ENCODE results near the gene TBX19.
A peak's percentile ranks its signal among the peaks of the same experiment; 100 is the strongest.
"Not testable (repeated sequence)": the region's sequence is repeated elsewhere in the genome, so short reads cannot be mapped to it uniquely, and the experiment has no call there.

TBX19 gene

DNA sequence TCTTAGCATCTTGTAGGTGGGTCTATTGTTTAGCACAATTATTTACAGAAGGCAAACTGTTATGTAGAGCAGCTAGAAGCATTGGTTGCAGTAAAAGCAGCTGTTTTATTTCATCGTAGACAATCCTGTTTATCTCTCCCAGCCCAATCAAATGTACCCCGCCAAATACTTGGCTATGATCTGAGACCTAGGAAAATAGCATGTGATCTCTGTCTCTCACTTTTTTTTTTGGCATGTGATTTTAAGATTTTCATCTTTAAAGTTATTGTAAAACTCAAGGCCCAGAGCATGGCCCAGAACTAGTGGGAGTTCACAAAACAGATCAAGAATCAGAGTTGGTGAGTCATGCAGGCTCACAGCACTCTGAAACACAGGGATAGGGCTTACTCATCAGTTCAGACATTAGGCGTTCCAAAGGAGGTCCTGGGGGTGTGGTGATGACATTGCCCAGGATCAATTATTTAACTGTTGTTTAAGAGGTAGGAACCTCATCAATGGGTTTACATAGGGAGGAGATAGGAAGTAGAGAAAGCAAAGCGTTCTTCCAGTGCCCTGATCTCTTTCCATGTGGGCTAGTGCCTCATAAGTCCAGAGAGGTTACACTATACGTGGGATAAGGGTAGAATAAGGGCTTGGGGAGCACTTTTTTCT is 40.2 kb downstream of the TBX19 start:
- no peak for DNase-seq (ENCODE audit: low spot score)

DNA sequence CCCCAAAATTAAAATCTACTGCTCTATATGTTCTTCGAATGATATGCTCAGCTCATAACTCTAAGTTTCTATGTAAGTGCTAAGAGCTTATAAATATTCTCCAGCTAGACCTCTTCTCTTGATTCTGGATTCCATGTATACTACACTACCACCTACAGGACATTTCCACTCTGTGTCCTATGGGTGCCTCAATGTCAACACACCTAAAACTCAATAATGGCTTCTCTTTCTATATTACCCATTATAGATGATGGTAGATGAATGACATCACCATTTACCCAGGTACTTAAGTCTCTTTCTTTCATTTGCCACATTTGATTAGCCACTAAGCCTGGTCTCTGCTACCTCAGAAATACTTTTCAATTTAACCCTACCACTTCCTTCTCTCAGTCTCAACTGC is 41.3 kb downstream of the TBX19 start:
- no peak for DNase-seq (ENCODE audit: low spot score)

DNA sequence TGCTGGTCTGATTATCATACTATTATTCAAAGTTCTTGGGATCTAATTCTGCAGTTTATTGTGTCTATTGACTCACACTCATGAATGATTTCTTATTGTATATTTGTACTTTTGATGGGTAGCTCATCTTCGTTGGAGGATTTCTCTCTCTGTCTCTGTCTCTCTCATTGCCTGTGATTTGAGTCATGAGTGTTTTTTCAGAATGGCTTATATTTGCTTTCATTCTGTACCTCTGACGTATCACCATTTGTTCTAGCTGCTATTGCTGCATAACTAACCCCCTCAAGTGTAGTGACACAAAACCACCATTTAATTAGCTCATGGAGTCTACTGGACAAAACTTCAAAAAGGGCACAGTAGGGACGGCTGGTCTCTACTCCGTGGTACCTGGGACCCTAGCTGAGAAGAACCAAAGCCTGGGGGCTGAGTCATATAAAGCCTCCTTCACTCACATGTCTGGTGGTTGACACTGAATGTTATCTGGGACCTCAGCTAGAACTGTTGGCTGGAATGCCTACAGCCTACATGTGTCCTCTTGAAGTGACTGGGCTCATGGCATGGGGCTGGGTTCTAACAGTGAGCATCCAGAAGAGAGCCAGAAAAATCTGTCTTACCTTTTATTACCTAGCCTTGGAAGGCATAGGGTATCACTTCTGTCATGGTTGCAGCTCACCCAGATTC is 44.2 kb downstream of the TBX19 start:
- no peak for DNase-seq (ENCODE audit: low spot score)

DNA sequence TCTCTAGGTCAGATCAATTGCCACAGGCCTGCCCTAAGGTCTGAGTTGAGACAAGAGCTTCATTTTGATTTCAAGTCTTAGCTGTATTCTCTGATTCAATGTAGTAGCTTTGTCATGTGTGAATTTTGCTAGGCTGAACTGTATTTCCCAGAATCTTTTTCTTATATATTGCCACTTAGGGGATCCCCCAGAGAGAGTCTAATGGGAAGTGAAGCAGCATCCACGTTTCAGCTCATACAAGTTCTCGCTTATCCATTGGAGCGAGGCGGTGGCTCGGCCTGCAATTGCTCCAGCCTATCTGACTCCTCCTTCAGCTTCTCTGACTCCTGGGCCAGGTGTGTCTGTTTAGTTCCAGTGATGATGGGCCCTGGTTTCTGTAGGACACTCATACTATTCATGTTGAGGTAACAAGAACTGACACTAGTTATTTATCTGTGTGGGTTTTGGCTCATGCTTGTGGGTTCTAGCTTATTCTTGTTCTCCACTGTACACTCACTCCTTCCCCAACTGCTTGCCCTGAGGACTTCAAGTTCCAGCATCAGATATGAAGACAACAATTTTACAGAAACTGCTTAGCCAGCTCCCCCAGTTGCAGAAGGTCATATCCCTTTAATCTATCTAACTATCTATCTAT is 48.2 kb downstream of the TBX19 start:
- DNase-seq (ENCODE audit: low spot score) = no peak

DNA sequence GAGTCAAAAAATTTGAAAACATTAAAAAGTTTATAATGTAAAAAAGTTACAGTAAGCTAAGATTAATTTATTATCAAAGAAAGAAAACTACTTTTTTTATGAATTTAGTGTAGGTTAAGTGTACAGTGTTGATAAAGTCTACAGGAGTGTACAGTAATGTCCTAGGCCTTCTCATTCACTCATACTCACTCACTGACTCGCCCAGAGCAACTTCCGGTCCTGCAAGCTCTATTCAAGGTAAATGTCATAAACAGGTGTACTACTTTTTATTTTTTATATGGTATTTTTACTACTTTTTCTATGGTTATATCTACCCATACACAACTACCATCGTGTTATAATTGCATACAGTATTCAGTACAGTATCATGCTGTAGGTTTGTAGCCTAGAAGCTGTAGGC is 49.6 kb downstream of the TBX19 start:
- no peak for DNase-seq (ENCODE audit: low spot score)

DNA sequence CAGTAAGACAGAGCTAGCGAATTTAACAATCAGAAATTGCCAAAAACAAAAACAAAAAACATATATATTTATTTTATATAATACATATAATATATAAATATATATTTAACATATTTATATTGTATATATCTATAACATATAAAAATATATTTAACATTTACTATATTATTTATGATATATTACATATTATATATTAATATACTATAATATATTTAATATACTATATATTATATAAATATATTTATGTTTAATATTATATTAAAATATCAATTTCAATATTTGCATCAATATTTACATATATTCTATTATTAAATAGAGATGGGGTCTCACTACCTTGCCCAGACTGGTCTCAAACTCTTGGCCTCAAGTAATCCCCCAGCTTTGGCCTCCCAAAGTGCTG is 50.9 kb downstream of the TBX19 start:
- no peak for DNase-seq (ENCODE audit: low spot score)

DNA sequence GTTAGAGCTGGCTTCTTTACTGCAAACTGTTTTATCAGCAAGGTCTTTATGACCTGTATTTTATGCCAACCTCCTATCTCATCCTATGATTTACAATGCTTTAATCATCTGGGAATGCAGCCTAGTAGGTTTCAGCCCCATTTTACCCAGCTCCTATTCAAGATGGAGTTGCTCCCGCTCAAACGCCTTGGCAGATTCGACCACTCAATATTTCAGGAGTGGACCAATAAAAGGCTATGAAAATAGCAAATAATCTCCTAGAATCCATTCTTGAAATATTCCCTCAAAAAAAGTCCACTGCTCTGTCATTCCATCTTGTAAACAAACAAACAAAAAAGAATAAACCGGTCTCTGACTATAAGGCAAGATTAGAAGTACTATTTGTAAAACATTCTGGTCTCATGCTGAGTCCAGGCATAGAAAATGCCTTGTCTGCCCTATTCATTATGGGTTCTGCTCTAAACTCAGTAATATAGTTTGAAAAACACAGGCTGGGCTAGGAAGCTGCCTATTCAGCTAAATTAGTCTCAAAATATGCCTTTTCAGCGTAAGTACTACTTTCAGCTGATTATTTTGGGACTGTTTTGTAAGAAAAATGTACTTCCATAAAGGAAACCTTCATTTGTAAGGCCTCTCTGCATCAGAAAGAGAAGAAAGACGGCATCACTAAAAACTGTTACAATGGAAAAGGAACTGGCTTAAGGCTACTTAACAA is 53.0 kb downstream of the TBX19 start:
- DNase-seq (ENCODE audit: low spot score) = no peak

DNA sequence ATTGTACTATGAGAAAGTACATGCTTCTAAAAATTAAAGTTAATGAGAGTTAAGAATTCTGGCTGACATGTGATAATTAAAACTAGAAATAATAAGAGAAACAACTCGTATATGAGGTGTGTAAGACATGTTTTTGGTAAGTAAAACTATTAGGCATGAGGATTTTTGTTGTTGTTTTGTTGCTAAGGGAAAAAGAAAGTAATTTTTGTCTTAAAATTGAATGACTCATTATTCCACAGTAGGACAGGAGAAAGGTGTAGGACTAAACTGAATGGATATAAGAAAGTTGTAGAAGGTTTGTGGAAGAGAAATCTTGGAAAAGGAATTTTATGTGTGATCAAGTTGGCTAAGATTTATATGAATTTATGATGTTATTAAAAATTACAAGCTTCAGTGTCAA is 54.8 kb downstream of the TBX19 start:
- DNase-seq (ENCODE audit: low spot score) = no peak

DNA sequence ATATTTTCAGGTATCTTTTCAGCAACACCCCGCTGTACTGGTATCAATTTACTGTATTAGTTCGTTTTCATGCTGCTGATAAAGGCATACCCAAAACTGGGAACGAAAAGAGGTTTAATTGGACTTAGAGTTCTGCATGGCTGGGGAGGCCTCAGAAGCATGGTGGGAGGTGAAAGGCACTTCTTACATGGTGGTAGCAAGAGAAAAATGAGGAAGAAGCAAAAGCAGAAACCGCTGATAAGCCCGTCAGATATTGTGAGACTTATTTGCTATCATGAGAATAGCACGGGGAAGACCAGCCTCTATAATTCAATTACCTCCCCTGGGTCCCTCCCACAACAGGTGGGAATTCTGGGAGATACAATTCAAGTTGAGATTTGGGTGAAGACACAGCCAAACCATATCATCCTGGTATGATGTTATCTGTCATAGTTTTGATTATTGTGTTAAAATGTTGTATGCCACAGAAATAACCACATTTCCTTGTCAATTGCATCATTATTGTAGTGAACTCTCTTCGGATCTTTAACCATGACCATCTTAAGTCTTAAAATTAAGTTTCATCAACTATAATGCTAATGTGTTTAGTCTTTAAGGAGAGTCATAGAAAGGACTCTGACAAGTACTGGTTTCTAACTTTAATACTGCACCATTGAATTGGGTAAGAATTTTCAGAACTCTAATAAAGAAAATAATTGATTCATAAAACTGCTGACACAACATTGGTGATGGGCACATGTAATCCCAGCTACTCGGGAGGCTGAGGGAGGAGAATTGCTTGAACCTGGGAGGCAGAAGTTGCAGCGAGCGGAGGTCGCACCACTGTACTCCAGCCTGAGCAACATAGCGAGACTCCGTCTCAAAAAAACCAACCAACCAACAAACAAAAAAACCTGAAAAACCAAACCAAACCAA is 58.2 kb downstream of the TBX19 start:
- no peak for DNase-seq (ENCODE audit: low spot score)

DNA sequence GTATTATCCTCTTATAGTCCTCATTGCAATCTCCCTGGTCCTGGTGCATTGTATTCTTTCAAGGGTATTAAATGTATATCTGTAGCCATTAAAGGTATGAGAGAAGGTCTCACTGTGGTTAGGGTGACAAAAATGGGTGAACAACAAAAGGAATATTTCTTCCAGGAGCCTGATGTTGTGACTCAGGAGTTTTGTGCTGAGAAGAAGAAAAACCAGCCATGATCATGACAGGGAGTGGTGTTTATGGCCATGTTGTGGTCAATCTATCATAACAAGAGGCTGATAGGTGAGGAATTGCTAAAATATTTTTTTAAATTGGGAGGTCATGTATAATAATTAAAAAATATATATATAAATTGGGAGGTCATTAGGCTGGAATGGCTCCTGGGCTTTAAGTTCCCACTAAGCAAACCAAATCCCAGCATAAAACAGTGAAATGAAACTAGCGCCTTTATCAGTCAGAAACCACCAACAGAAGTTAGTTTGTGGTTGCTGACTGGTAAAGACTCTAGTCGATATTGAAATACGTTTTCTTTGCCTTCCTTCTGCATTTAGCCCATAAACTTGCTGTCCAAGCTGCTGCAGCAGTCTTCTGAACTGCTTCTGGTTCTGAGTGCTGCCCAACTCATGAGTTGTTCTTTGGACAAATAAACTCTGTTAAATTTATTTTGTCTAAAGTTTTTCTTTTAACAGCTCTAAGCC is 60.3 kb downstream of the TBX19 start:
- no peak for DNase-seq (ENCODE audit: low spot score)

DNA sequence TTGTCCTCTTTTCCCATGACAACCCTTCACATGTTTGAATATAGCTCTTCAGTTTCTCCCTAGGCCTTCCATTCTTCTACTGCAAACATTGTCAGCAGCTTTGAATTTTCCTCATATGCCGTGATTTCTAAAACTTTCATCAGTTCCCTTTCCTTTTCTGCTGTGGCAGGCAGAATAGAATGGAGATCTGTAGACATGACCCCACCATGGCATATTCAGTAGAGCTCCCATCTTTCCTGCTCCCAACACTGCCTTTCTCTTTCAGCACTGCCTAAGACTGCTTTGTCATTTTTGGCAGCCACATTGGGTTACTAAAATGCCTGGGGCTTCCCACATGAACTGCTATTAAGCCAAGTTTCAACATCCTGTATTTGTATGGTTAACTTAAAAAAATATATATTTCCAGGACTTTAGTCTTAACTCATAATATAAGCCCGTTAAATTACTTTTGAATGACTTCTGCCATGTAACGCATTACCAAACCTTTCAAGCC is 60.9 kb downstream of the TBX19 start:
- no peak for DNase-seq (ENCODE audit: low spot score)

DNA sequence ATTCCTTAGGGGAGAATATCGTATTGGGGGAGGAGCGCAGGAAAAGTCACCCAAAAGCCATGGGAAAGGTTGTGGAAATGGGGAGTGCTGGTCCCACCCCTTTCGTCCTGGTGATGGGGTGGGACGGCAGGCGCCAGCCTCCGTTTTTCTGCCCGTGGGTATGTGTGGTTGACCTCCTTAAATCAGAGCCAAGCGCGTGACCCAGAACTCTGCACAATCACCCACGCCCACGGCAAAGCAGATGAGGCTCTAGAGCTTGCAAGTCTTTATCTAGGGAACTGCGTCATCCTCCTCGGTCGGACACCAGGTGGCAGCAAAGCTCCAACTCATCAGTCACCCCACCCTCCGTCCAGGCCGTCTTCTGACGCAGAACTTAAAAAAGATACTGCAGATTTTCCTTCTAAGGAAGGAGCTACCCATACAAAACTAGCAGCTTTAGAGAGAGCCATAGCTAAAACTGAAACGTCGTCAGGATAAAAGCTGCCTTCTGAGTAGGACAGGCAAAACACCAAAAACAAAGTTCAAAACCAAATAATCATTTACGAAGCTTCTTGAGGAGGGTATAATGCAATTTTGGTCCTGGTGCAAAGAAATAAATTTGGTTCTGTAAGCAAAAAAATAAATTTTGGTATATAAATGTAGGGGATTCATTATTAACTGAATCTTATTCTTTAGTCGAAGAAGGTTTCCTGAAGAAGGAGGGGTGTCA is 62.0 kb downstream of the TBX19 start:
- DNase-seq (ENCODE audit: low spot score) = peak; percentile 92

DNA sequence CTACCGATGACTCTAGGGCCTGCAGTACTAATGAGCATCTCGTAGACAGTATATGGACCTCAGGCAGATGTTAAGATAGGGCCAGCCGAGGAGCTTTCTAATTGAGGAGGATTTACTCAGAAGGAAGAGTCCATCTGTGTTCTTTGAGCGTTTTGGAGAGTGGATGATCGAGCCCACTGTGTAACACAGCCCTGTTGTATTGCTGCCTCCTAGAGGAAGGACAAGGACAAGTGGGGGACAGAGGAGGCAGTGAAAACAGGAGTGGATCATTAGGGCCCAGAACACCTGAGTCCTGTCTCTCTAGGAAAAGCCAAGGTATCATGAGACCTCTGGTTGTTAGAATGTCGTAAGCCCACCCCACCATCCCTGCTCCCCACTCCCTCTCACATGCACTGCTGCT is 62.9 kb downstream of the TBX19 start:
- DNase-seq (ENCODE audit: low spot score) = no peak

DNA sequence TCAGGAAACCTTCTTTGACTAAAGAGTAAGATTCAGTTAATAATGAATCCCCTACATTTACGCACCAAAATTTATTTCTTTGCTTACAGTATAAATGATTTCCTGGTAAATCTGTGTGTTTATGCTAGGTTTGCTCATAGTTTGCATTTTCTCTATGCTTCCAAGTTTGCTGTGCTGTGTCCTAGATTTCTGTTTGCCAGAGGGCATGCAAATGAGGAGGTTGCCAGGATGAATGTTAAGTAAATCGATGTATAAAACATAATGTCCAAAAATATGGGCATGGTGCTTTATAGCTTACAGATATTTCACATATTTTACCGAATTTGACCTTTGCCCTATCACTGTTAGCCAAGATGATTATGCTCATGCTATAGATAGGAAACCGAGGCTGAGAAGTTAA is 63.8 kb downstream of the TBX19 start:
- DNase-seq (ENCODE audit: low spot score) = no peak

DNA sequence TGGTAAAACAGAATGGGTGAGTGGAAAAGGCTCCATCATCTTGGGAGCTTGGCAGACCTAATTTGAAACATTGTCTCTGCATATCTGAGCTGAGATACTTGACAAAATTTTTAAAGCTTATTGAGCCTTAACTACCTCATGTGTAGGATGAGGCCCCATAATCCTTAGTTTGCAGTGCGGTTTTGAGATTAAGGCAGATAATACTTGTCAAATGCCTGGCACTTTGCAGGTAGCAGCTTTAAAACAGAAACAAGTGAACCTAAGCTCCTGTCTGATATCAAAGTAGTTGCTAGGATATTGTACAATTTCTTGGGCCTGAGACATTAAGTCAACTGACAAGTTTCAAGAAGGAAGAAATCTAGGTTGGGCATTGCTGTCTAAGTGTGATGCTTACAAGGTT is 65.3 kb downstream of the TBX19 start:
- DNase-seq (ENCODE audit: low spot score) = no peak

DNA sequence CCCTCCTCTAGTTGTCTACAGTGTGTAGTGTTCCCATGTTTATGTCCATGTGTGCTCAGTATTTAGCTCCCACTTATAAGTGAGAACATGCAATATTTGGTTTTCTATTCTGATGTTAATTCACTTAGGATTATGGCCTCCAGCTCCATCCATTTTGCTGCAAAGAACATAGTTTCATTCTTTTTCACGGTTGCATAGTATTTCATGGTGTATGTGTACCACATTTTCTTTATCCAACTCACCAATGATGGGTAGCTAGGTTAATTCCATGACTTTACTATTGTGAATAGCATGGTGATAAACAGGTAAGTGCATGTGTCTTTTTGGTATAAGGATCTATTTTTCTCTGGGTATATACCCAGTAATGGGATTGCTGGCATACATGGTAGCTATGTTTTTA is 67.0 kb downstream of the TBX19 start:
- no peak for DNase-seq (ENCODE audit: low spot score)

DNA sequence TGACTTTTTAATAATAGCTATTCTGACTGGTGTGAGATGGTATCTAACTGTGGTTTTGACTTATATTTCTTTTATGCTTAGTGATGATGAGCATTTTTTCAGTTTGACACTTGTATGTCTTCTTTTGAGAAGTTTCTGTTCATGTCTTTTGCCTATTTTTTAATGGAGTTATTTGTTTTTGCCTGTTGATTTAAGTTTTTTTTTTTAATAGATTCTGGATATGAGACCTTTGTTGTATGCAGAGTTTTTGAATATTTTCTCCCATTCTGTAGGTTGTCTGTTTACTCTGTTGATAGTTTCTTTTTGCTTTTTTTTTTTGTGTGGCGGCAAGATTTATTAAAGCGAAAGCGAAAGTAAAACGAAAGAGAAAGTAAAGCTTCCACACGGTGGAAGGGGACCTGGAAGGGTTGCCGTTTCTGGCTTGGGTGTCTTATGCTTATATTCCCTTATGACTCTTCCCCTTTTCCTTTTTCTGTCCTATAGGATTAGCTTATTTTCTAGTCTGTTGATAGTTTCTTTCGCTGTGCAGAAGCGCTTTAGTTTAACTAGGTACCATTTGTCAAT is 67.6 kb downstream of the TBX19 start:
- DNase-seq (ENCODE audit: low spot score) = peak; percentile 42

DNA sequence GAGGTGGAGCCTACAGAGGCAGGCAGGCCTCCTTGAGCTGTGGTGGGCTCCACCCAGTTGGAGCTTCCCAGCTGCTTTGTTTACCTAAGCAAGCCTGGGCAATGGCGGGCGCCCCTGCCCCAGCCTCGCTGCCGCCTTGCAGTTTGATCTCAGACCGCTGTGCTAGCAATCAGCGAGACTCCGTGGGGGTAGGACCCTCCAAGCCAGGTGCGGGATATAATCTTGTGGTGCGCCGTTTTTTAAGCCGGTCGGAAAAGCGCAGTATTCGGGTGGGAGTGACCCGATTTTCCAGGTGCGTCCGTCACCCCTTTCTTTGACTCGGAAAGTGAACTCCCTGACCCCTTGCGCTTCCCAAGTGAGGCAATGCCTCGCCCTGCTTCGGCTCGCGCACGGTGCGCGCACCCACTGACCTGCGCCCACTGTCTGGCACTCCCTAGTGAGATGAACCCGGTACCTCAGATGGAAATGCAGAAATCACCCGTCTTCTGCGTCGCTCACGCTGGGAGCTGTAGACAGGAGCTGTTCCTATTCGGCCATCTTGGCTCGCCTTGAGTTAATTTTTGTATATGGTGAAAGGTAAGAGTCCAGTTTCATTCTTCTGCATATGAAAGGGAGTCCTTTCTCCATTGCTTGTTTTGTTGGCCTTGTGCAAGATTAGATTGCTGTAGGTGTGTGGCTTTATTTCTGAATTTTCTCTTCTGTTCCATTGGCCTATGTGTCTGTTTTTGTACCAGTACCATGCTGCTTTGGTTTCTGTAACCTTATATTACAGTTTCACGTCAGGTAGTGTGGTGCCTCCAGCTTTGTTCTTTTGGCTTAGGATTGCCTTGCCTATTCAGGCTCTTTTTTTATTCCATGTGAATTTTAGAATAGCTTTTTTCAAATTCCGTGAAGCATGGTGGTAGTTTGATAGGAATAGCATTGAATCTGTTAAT is 73.9 kb downstream of the TBX19 start:
- DNase-seq (ENCODE audit: low spot score) = not testable (repeated sequence)
